Left ventricle myocardium inferior (tissue), 1 donor: ENCODE results near the gene ACAD11. TPM values are rescaled to one million over a fixed set of nuclear protein-coding genes. Genes with fewer than 3 reads are reported as not detected.

Experiments
- DNase-seq: peaks from one replicate; pipeline ENCODE4 v3.0.0-alpha.2; 2020
- H3K27ac ChIP-seq: fragments of 200-600 bp; replicated peaks from 2 replicates; pipeline ENCODE4 v1.8.0; 2021
- H3K27me3 ChIP-seq: fragments of 200-600 bp; 2 replicates; pipeline ENCODE4 v1.8.0; 2021; ENCODE audit warnings: low read depth
- H3K36me3 ChIP-seq: fragments of 200-600 bp; 2 replicates; pipeline ENCODE4 v1.8.0; 2021
- H3K4me1 ChIP-seq: fragments of 200-600 bp; 2 replicates; pipeline ENCODE4 v1.8.0; 2021
- H3K4me3 ChIP-seq: fragments of 200-600 bp; 2 replicates; pipeline ENCODE4 v1.8.0; 2021; ENCODE audit warnings: mild to moderate bottlenecking, moderate library complexity
- H3K9me3 ChIP-seq: fragments of 200-600 bp; replicated peaks from 2 replicates; pipeline ENCODE4 v1.8.0; 2021
- CTCF ChIP-seq: fragments of 200-600 bp; IDR thresholded peaks from 2 replicates; pipeline ENCODE4 v1.8.0; 2021; ENCODE audit warnings: antibody characterized with exemption, mild to moderate bottlenecking, borderline replicate concordance
- intact Hi-C: fragments of 100-400 bp; cut with micrococcal nuclease; formaldehyde crosslinking; loops from one replicate; pipeline ENCODE4 v1.11.0; 2022
- total RNA-seq: library from RNA; stranded (reverse); fragmentation: NEBNext Ultra II Directional; extraction: Animal tissue kit (Norgen Biotek cat#: 25700); gene quantifications from one replicate; pipeline ENCODE4 v1.2.1, GENCODE V29; 2021
- donor health status: DM: no; HTN: yes; CAD: no; lungs with severe emphysema.

Gene ACAD11
- total RNA-seq, 1 donor from 2014 or later, result 21.5 TPM

- TF ChIP-seq CTCF, result no peak
- H3K27ac ChIP-seq, result no peak overlapping the region
- H3K36me3 ChIP-seq, result peaks cover 88% of the 10 kb centered on the region
- no peak overlapping the region for H3K4me3 ChIP-seq
- no peaks in the 10 kb centered on the region for H3K27me3 ChIP-seq
- intact Hi-C loops, result loop anchor here (10.0 kb wide), 1 partner anchor 185 kb away; no protein-coding TSS in a partner anchor
- no peak for DNase-seq
- H3K4me1 ChIP-seq, result no peaks in the 10 kb centered on the region
- H3K9me3 ChIP-seq, result no peaks in the 10 kb centered on the region
Measured at GRCh38 chr3:132509506-132509905, 150.1 kb downstream of the ACAD11 start.

- no peak overlapping the region for H3K27ac ChIP-seq
- no peak for TF ChIP-seq CTCF
- H3K4me1 ChIP-seq, result no peaks in the 10 kb centered on the region
- no peaks in the 10 kb centered on the region for H3K9me3 ChIP-seq
- no peak for DNase-seq
- intact Hi-C loops, result loop anchor here (10.0 kb wide), 1 partner anchor 186 kb away; no protein-coding TSS in a partner anchor
- H3K27me3 ChIP-seq, result no peaks in the 10 kb centered on the region
- peaks cover 88% of the 10 kb centered on the region for H3K36me3 ChIP-seq
- no peak overlapping the region for H3K4me3 ChIP-seq
Measured at GRCh38 chr3:132509096-132509495, 150.5 kb downstream of the ACAD11 start.

Other genes with a start within 250 kb of the ACAD11 start
- 31.0 TPM for gene DNAJC13, start 242.3 kb downstream of the ACAD11 start, total RNA-seq
- 5.2 TPM for gene ACKR4, start 62.5 kb downstream of the ACAD11 start, total RNA-seq
- gene UBA5, start 520 bp upstream of the ACAD11 start, total RNA-seq, result 37.5 TPM
- gene NPHP3, start 62.6 kb upstream of the ACAD11 start, total RNA-seq, result 10.1 TPM